Gastrocnemius medialis (tissue), 4 donors: ENCODE measurements around the gene PAQR8.

Source experiments
- POLR2A ChIP-seq, 2 donors: fragments of 450-650 bp; IDR thresholded peaks; one replicate each; pipeline ENCODE4 v1.6.1; 2017; ENCODE audit warnings: antibody characterized with exemption in 2 of 2, mild to moderate bottlenecking in 2 of 2, moderate library complexity in 2 of 2
- TF ChIP-seq, protein P1 (sequence below), 5 experiments: fragments of 450-650 bp in 3 of 5; fragments of 200-600 bp in 2 of 5; sonication (generic) in 2 of 5; IDR thresholded peaks in 4 of 5; conservative IDR thresholded peaks in 1 of 5; 1 replicate in 4 of 5; 2 replicates in 1 of 5; pipeline ENCODE4 v1.5.1; 2016 to 2019; ENCODE audit warnings: antibody characterized with exemption in 5 of 5, mild to moderate bottlenecking in 3 of 5, moderate library complexity in 3 of 5

DNA sequence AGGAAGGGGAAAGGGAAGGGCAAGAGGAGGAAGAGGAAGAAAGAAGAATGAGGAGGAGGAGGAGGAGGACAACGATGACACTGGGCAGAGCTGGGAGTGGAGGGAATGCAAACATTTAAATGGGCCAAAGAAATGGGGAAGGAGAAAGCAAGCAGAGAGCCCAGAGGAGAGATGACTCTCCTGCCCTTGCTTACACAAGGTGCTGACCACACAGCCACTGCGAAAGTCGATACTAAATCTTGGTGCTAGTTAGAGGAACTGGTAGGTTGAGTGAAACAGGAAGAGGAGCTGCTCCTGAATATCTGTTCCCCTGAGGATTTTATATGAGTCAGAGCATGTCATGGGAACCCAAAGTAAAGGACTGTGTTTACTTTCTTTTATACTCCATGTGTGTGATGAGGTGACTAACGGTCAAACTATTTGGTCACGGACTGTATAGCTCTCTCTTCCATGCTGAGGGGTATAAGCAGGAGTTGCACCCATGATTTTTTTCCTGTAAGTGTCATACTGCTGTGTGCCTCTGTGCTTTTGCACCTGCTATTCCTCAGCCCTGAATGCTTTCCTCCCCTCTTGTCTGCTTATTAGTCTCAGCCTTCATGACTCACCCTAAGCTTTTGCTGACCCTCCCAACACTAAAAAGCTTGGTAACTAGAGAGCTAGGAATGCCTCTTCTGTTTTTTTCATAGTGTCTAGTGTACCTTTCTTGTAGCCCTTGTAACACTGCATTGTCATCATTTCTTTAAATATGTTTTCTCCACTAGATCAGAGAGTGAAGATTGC lies 9.5 kb upstream of the PAQR8 start:
- TF ChIP-seq, protein P1, sequence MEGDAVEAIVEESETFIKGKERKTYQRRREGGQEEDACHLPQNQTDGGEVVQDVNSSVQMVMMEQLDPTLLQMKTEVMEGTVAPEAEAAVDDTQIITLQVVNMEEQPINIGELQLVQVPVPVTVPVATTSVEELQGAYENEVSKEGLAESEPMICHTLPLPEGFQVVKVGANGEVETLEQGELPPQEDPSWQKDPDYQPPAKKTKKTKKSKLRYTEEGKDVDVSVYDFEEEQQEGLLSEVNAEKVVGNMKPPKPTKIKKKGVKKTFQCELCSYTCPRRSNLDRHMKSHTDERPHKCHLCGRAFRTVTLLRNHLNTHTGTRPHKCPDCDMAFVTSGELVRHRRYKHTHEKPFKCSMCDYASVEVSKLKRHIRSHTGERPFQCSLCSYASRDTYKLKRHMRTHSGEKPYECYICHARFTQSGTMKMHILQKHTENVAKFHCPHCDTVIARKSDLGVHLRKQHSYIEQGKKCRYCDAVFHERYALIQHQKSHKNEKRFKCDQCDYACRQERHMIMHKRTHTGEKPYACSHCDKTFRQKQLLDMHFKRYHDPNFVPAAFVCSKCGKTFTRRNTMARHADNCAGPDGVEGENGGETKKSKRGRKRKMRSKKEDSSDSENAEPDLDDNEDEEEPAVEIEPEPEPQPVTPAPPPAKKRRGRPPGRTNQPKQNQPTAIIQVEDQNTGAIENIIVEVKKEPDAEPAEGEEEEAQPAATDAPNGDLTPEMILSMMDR (IDR thresholded peaks at IDR 0.05 in 4 of 5, conservative IDR thresholded peaks at IDR 0.05 in 1 of 5) = no peak
- TF ChIP-seq POLR2A (IDR thresholded peaks at IDR 0.05) = no peak
